Vagina (tissue), 2 donors: ENCODE results near the gene TBL3. TPM values are rescaled to one million over a fixed set of nuclear protein-coding genes. Genes with fewer than 3 reads are reported as not detected.

Source experiments
- DNase-seq, 2 donors: peaks; one replicate each; pipeline ENCODE4 v3.0.0-alpha.2; 2017; ENCODE audit errors: extremely low spot score in 2 of 2
- H3K27ac ChIP-seq: fragments of 200-600 bp; sonication (generic); one replicate; pipeline ENCODE4 v1.5.1; 2019
- H3K27me3 ChIP-seq: fragments of 200-600 bp; sonication (generic); one replicate; pipeline ENCODE4 v1.5.1; 2019
- H3K36me3 ChIP-seq, 2 donors: fragments of 200-600 bp; sonication (generic); one replicate each; pipeline ENCODE4 v1.5.1; 2017 to 2019
- H3K4me1 ChIP-seq: fragments of 200-600 bp; sonication (generic); one replicate; pipeline ENCODE4 v1.5.1; 2019
- H3K4me3 ChIP-seq, 2 donors: fragments of 200-600 bp; sonication (generic); 1 replicate in 1 of 2; 2 replicates in 1 of 2; pipeline ENCODE4 v1.5.1; 2016 to 2019
- H3K9me3 ChIP-seq: fragments of 200-600 bp; sonication (generic); one replicate; pipeline ENCODE4 v1.5.1; 2019
- CTCF ChIP-seq, 3 experiments: fragments of 450-650 bp in 2 of 3; fragments of 200-600 bp in 1 of 3; sonication (generic) in 1 of 3; IDR thresholded peaks; one replicate each; pipeline ENCODE4 v1.5.1; 2017 to 2019; ENCODE audit warnings: antibody characterized with exemption in 3 of 3, mild to moderate bottlenecking in 2 of 3, moderate library complexity in 2 of 3
- POLR2A ChIP-seq, 2 donors: fragments of 450-650 bp; IDR thresholded peaks; one replicate each; pipeline ENCODE4 v1.6.1; 2017; ENCODE audit warnings: antibody characterized with exemption in 2 of 2, mild to moderate bottlenecking in 2 of 2, moderate library complexity in 2 of 2
- POLR2AphosphoS5 ChIP-seq, 2 donors: sonication (generic); formaldehyde crosslinking; IDR thresholded peaks; one replicate each; pipeline ENCODE4 v1.9.0; 2017; ENCODE audit warnings: antibody characterized with exemption in 2 of 2, mild to moderate bottlenecking in 2 of 2, low read depth in 1 of 2; ENCODE audit not compliant: insufficient read depth in 1 of 2
- intact Hi-C: fragments of 100-400 bp; cut with DNase I; formaldehyde crosslinking; loops from one replicate; pipeline ENCODE4 v1.15.1; 2023
- total RNA-seq: library from RNA; depleted of rRNA; stranded (reverse); fragments of >200 nt; gene quantifications from one replicate; pipeline ENCODE4 v1.2.3, GENCODE V29; 2016

The TBL3 gene
- total RNA-seq, 1 donor from 2014 or later: 44.2 TPM

DNA sequence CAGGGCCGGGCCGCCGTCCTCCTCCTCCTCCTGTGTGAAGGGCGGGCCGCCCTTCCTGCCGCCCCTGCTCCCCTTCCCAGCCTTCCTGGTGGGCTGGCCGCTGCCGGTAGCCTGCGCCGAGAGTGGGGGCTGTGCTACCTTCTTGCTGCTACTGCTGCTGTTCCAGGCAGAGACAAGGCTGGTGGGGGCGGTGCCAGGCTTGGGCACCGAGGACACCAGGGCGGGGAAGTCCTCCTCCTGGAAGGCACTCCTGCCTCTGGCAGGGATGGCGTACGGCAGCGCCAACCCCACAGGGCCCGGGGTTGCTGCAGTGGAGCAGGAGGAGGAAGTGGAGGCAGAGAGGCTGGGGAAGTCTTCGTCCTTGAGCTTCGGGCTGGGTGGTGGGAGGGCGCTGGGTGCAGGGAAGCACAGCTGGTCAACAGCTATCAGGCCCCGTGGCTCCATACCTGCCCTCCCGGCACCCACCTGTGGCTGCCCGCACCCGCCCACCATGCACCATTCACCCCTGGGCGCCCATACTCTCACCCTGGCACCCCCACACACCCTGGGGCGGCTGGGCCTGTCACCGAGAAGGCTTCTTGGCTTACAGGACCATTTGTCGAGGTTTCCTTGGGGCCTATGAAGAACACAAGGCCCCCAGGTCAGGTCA is 28.1 kb downstream of the TBL3 start:
- no peak for DNase-seq
- intact Hi-C loops: no loop called here
- Histone ChIP-seq H3K4me1 (peaks cover 17% of the 10 kb centered on the region), H3K27me3 (no peaks in the 10 kb centered on the region), H3K27ac (no peak overlapping the region), H3K4me3 (no peak overlapping the region), H3K9me3 (no peaks in the 10 kb centered on the region), H3K36me3 (peaks cover 0 to 56% of the 10 kb centered on the region in 2 donors)
- no peak for TF ChIP-seq CTCF (IDR thresholded peaks at IDR 0.05)
- no peak for TF ChIP-seq POLR2A (IDR thresholded peaks at IDR 0.05)
- TF ChIP-seq POLR2AphosphoS5 (IDR thresholded peaks at IDR 0.05; ENCODE audit: insufficient read depth in 1 of 2, low read depth in 1 of 2): no peak

GRCh38 chr16:2001035-2001434 is 29.2 kb downstream of the TBL3 start:
- Histone ChIP-seq H3K36me3 (peaks cover 0 to 56% of the 10 kb centered on the region in 2 donors), H3K27ac (no peak overlapping the region), H3K4me1 (peaks cover 28% of the 10 kb centered on the region), H3K4me3 (no peak overlapping the region), H3K9me3 (no peaks in the 10 kb centered on the region), H3K27me3 (no peaks in the 10 kb centered on the region)
- TF ChIP-seq POLR2AphosphoS5 (IDR thresholded peaks at IDR 0.05; ENCODE audit: insufficient read depth in 1 of 2, low read depth in 1 of 2) (no peak), CTCF (IDR thresholded peaks at IDR 0.05) (no peak), POLR2A (IDR thresholded peaks at IDR 0.05) (no peak)
- no peak for DNase-seq
- intact Hi-C loops: no loop called here

DNA sequence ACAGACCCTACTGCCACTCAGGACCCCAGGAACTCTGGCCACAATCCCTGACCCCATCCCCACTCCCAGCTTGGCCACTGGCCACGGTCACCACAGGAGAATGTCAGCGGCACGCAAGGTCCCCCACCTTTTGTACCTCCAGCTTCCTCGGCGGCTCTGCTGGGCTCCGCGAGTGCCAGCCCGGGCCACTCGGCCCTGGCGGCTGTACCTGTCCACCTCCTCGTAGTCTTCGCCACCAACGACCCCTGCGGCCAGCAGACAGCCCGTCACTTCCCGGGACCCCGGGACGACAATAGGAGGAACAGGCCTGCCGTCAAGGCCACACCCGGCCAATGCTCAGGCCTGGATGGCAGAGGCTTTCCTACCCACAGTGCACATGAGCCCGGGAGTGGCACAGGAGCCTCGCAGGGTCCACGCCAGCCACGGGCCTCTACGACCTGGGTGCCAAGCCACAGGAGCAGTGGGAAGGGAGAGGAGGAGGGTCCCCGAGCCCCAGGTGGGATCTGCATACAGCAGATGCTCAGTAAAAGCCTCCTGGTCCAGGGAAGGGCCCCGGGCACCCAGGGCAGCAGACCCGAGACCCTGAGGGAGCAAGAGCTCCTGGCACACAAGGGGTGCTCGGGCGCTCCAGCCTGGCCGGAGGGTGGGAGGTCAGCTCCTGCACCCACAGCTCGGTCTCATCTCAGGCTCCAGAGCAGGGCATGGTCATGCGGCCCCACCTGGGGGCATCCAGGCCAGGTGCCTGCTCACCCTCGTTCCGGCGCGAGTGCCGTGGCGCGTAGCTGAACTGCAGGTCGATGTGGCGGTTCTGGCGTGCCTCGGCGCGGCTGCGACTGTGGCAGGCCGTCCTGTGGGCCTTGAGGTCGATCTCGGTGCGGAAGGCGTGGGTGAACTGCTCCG is 29.9 kb downstream of the TBL3 start:
- Histone ChIP-seq H3K27me3 (no peaks in the 10 kb centered on the region), H3K9me3 (no peaks in the 10 kb centered on the region), H3K4me3 (no peak overlapping the region), H3K27ac (no peak overlapping the region), H3K4me1 (peaks cover 34% of the 10 kb centered on the region), H3K36me3 (peaks cover 0 to 56% of the 10 kb centered on the region in 2 donors)
- TF ChIP-seq POLR2AphosphoS5 (IDR thresholded peaks at IDR 0.05; ENCODE audit: insufficient read depth in 1 of 2, low read depth in 1 of 2) (no peak), POLR2A (IDR thresholded peaks at IDR 0.05) (no peak), CTCF (IDR thresholded peaks at IDR 0.05) (no peak)
- intact Hi-C loops: no loop called here
- no peak for DNase-seq

DNA sequence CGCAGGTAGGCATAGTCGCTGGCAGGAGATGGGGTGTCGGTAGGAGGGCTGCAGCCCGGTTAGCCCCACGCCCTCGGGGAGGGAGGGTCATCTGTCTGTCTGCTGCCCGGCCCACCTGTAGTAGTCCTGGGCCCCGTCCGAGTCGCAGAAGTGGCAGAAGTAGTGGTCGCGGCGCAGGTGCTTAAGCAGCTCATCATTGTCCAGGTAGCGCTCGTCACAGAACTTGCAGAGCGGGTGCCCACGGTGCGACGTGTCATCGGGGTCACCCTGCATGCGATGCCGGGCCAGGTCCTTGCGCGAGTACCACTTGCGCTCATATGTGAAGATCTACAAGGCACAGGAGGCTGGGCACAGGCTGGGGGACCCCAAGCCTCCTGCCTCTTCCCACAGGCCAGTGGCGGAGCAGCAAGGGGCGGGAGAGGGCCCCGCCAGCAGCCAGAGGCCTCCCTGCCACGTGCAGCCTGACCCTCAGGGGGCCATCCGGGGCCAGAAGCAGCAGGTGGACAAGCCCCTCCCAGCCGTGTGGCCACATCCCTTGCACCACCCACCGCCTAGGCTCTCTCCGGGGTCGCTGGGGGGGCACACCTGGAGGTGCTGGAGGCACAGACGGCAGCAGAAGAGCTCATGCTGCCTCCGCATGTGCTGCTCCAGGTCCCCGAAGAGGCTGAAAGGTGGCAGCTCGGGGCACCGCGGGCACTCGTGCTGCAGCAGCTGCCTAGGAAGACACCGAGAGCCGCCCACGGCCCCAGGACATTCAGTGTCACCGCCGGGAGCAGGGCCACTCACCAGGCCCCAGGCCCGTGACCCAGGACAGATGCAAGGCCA is 30.8 kb downstream of the TBL3 start:
- DNase-seq: no peak
- no peaks in the 10 kb centered on the region for H3K9me3 ChIP-seq
- H3K27me3 ChIP-seq: no peaks in the 10 kb centered on the region
- TF ChIP-seq POLR2A (IDR thresholded peaks at IDR 0.05) (no peak), CTCF (IDR thresholded peaks at IDR 0.05) (no peak), POLR2AphosphoS5 (IDR thresholded peaks at IDR 0.05; ENCODE audit: insufficient read depth in 1 of 2, low read depth in 1 of 2) (no peak)
- H3K4me1 ChIP-seq: peaks cover 43% of the 10 kb centered on the region
- no peak overlapping the region for H3K27ac ChIP-seq
- H3K36me3 ChIP-seq: peaks cover 0 to 56% of the 10 kb centered on the region in 2 donors
- no peak overlapping the region for H3K4me3 ChIP-seq
- intact Hi-C loops: no loop called here
